NCI-H2196 (cell line): ENCODE results near the gene ABCD4.
A peak's percentile ranks its signal among the peaks of the same experiment; 100 is the strongest.
"Not testable (repeated sequence)": the region's sequence is repeated elsewhere in the genome, so short reads cannot be mapped to it uniquely, and the experiment has no call there.

Source experiments
- DNase-seq: peaks from one replicate; lab custom pipeline; 2025; ENCODE audit not compliant: unreplicated experiment; lab: John Stamatoyannopoulos, UW

ABCD4 gene

GRCh38 chr14:74302634-74303569 is at the start of gene ABCD4:
ABCD4 (minus strand) TSS chr14:74302934; CDS start chr14:74302912, 22 bp downstream.
- peak; percentile 91 for DNase-seq

- DNase-seq, result no peak
These were observed 48.2 kb upstream of the ABCD4 start for GRCh38 chr14:74350928-74351323.

GRCh38 chr14:74350211-74350927 is 47.6 kb upstream of the ABCD4 start:
- no peak for DNase-seq

- no peak for DNase-seq
These were observed 47.0 kb upstream of the ABCD4 start for GRCh38 chr14:74349757-74350156.

- DNase-seq, result no peak
These were observed 46.2 kb upstream of the ABCD4 start for GRCh38 chr14:74348735-74349463.

GRCh38 chr14:74348241-74348734 is 45.6 kb upstream of the ABCD4 start, which contains the start of gene VRTN:
VRTN (plus strand) TSS chr14:74348471; CDS start chr14:74356784, 8,313 bp downstream.
- DNase-seq, result no peak

- no peak for DNase-seq
These were observed 45.0 kb upstream of the ABCD4 start for GRCh38 chr14:74347795-74348100.

- no peak for DNase-seq
These were observed 44.5 kb upstream of the ABCD4 start for GRCh38 chr14:74347097-74347794.

GRCh38 chr14:74346341-74346740 is 43.6 kb upstream of the ABCD4 start:
- DNase-seq, result no peak

GRCh38 chr14:74333909-74334308 is 31.2 kb upstream of the ABCD4 start:
- DNase-seq, result no peak

- DNase-seq, result not testable (repeated sequence)
These were observed 27.3 kb upstream of the ABCD4 start for GRCh38 chr14:74329950-74330552.

GRCh38 chr14:74326369-74327152 is 23.8 kb upstream of the ABCD4 start:
- DNase-seq, result no peak

- DNase-seq, result no peak
These were observed 22.7 kb upstream of the ABCD4 start for GRCh38 chr14:74325446-74325845.

- DNase-seq, result peak; percentile 7
These were observed 22.2 kb upstream of the ABCD4 start for GRCh38 chr14:74324931-74325361.

GRCh38 chr14:74314576-74314975 is 11.8 kb upstream of the ABCD4 start:
- DNase-seq, result no peak

GRCh38 chr14:74313601-74314000 is 10.9 kb upstream of the ABCD4 start:
- DNase-seq, result no peak

GRCh38 chr14:74312161-74312560 is 9.4 kb upstream of the ABCD4 start:
- no peak for DNase-seq

- DNase-seq, result no peak
These were observed 6.6 kb upstream of the ABCD4 start for GRCh38 chr14:74309125-74310022.
